HUES48 (cell line): Measurements from ENCODE around the gene PCARE.
"Not testable (repeated sequence)": the region's sequence is repeated elsewhere in the genome, so short reads cannot be mapped to it uniquely, and the experiment has no call there.

Experiments used
- H3K27ac ChIP-seq: one replicate; pipeline ENCODE4 v1.7.0; 2013; ENCODE audit warnings: low read depth, low read length, inconsistent platforms
- H3K27me3 ChIP-seq: 2 replicates; pipeline ENCODE4 v1.6.1; 2013; ENCODE audit warnings: mild to moderate bottlenecking, low read length; ENCODE audit not compliant: control insufficient read depth, insufficient read depth
- H3K36me3 ChIP-seq: 2 replicates; pipeline ENCODE4 v1.6.1; 2013; ENCODE audit warnings: low read length; ENCODE audit not compliant: control insufficient read depth, insufficient read depth
- H3K4me1 ChIP-seq: 2 replicates; pipeline ENCODE4 v1.6.1; 2013; ENCODE audit warnings: mild to moderate bottlenecking, low read length; ENCODE audit not compliant: control insufficient read depth, insufficient read depth
- H3K4me3 ChIP-seq: 2 replicates; pipeline ENCODE4 v1.5.1; 2013; ENCODE audit warnings: mild to moderate bottlenecking, low read depth, low read length
- H3K9ac ChIP-seq: 2 replicates; pipeline ENCODE4 v1.6.1; 2013; ENCODE audit warnings: mild to moderate bottlenecking, low read depth, low read length, moderate library complexity
- H3K9me3 ChIP-seq: 2 replicates; pipeline ENCODE4 v1.6.1; 2013; ENCODE audit warnings: low read length; ENCODE audit not compliant: control insufficient read depth, insufficient read depth

Gene PCARE

DNA sequence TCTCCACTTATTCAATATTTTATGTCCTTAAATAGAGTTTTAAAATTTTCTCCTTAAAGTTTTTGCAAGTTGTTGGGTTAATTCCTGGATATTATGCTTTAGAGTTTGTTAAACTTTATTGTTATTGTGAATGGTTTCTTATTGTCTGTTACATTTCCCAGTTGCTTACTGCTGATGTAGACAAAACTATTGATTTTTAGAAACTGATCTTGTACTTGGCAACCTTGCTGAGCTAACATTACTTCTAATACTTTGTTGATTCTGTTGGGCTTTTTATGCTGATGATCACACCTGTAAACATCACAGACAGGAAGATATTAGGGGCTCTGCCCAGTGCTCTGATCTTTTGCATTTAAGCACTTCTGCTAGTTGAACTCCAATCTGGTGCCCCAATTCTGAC lies 38.1 kb upstream of the PCARE start:
- no peak overlapping the region for H3K27ac ChIP-seq
- H3K9me3 ChIP-seq = no peaks in the 10 kb centered on the region
- no peaks in the 10 kb centered on the region for H3K36me3 ChIP-seq
- peaks cover 50% of the 10 kb centered on the region for H3K27me3 ChIP-seq
- H3K4me1 ChIP-seq = no peaks in the 10 kb centered on the region
- H3K9ac ChIP-seq = no peak overlapping the region
- no peak overlapping the region for H3K4me3 ChIP-seq

DNA sequence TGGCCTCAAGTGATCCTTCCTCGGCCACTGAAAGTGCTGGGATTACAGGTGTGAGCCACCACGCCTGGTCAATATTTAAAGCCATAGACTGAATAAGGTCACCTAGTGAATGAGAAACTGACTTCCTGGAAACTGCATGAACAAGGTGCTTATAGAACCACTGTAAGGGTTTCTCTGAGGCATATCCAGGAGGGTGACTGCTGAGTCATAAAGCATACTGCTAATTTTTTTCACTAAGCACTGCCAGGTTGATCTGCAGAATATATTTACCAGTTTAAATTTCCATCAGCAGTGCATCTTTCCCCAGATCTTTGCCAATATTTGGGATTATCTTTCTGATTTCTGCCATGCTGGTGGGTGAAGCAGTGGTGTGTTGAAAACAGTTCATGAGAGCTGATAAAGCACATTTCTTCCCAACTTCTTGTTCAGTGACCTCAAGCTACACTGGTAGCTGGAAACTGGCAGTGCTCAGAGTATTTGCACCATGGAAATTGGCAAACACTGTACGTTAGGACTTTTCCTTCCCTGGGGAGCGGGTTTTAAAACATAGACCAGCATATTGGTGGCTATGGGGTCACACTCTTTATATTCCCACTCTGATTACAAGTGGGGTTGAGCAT lies 36.7 kb upstream of the PCARE start:
- Histone ChIP-seq H3K36me3 (no peaks in the 10 kb centered on the region), H3K4me1 (no peaks in the 10 kb centered on the region), H3K27me3 (peaks cover 37% of the 10 kb centered on the region), H3K27ac (no peak overlapping the region), H3K4me3 (no peak overlapping the region), H3K9me3 (no peaks in the 10 kb centered on the region), H3K9ac (no peak overlapping the region)

DNA sequence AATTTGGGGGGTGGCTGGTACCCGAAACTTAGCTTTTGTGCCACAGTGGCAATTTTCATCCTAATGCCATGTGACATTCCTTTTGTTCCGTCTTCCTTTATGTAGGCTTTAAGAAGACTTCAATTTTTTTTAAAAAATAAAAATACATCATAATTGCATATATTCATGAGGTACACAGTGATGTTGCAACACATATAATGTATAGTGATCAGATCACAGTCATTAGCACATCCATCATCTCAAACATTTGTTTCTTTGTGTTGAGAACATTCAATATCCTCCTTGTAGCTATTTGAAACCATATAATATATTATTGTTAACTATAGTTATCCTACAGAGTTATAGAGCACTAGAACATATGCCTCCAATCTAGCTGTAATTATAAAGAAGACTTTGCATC lies 34.9 kb upstream of the PCARE start:
- no peaks in the 10 kb centered on the region for H3K36me3 ChIP-seq
- H3K9ac ChIP-seq = no peak overlapping the region
- H3K27me3 ChIP-seq = peaks cover 20% of the 10 kb centered on the region
- H3K4me1 ChIP-seq = no peaks in the 10 kb centered on the region
- no peak overlapping the region for H3K4me3 ChIP-seq
- no peak overlapping the region for H3K27ac ChIP-seq
- H3K9me3 ChIP-seq = no peaks in the 10 kb centered on the region

DNA sequence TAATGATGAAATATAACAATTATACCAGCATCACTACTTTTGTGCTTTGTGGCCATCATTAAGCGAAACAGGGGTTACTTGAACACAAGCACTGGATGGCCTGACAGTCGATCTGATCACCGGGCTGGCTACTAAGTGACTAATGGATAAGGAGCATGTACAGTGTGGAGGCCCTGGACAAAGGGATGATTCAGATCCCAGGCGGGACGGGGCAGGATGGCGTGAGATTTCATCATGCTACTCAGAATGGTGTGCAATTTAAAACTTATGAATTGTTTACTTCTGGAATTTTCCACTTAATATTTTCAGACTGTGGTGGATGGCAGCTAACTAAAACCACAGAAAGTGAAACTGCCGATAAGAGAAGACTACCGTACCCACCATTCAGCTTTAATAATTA lies 33.9 kb upstream of the PCARE start:
- no peak overlapping the region for H3K4me3 ChIP-seq
- H3K4me1 ChIP-seq = no peaks in the 10 kb centered on the region
- peaks cover 10% of the 10 kb centered on the region for H3K27me3 ChIP-seq
- H3K27ac ChIP-seq = no peak overlapping the region
- H3K9ac ChIP-seq = no peak overlapping the region
- H3K36me3 ChIP-seq = no peaks in the 10 kb centered on the region
- no peaks in the 10 kb centered on the region for H3K9me3 ChIP-seq

DNA sequence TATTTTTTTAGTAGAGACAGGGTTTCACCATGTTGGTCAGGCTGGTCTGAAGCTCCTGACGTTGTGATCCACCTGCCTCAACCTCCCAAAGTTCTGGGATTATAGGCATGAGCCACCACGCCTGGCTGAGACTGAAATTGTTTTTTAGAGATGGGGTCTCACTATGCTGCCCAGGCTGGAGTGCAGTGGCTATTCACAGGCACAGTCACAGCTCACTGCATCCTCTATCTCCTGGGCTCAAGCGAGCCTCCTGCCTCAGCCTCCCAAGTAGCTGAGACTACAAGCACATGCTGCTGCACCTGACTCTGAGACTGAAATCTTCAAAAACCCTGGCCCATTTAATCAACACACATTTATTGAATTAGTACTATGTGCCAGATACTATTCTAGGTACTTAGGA lies 33.2 kb upstream of the PCARE start:
- not testable (repeated sequence) for H3K36me3 ChIP-seq, H3K4me1 ChIP-seq, H3K4me3 ChIP-seq, H3K9ac ChIP-seq, H3K27me3 ChIP-seq, H3K27ac ChIP-seq, H3K9me3 ChIP-seq

DNA sequence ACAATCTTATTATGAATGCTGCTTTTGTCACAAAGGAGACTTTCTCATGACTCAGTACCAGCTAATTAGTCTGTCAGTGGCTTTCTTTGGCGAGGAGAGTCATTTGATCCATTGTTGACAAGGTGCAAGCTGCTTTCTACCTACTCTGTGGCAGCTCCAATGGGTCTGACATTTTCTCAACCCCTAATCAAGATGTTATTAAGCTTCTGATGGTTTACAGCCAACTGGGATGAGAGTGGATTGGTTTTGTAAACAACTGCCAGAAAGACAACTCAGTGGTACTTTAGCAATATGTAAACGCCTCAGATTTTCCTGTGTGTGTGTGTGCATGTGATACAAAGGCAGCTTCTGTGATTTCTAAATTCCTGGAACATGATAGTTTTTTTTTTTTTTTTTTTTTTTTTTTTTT lies 32.7 kb upstream of the PCARE start:
- no peak overlapping the region for H3K27ac ChIP-seq
- no peaks in the 10 kb centered on the region for H3K4me1 ChIP-seq

DNA sequence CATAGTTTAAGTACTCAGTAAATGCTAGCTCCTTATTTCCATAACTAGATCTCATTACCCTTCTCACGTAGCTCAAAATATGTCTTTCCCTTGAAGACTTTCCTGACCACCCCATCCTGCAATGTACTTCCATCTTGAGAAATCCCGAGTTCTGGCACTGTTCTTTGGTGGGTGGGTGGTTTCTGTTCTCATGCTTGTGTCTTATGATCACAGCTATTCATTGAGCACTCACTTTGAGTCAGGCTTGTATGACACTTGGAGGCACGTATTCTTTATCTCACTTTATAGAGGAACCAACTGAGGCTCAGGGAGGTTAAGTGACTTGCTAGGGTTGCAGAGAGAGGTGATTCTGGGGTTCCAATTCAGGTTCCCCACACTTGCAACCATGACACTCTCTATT lies 31.9 kb upstream of the PCARE start:
- no peaks in the 10 kb centered on the region for H3K9me3 ChIP-seq
- no peaks in the 10 kb centered on the region for H3K36me3 ChIP-seq
- no peak overlapping the region for H3K4me3 ChIP-seq
- H3K27ac ChIP-seq = no peak overlapping the region
- no peaks in the 10 kb centered on the region for H3K27me3 ChIP-seq
- H3K9ac ChIP-seq = no peak overlapping the region
- H3K4me1 ChIP-seq = no peaks in the 10 kb centered on the region

More for the DNA sequence above, 32.7 kb upstream of the PCARE start:
- Histone ChIP-seq H3K4me3 (no peak overlapping the region), H3K9me3 (no peaks in the 10 kb centered on the region), H3K36me3 (no peaks in the 10 kb centered on the region), H3K9ac (no peak overlapping the region), H3K27me3 (no peaks in the 10 kb centered on the region)

DNA sequence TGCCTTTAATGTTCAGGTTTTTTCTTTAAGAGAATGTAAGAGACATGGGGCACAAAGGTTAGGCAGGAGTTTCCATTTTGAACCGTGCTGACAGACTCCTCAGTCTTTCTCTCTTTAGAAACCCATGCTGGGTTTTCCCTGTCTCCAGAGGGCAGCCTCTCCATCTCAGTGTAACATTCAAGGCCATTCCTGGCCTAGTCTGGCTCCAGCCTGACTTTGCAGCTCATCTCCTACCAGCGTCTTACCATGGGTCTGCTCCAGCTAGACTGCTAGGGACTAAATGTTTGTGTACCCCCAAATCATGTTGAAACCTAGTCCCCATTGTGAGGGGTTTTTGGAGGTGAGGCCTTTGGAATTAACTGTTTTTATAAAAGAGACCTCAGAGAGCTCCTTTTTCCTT lies 31.1 kb upstream of the PCARE start:
- Histone ChIP-seq H3K9ac (no peak overlapping the region), H3K4me3 (no peak overlapping the region), H3K4me1 (no peaks in the 10 kb centered on the region), H3K27me3 (no peaks in the 10 kb centered on the region), H3K36me3 (no peaks in the 10 kb centered on the region), H3K27ac (no peak overlapping the region), H3K9me3 (0 out of 2 replicates have a peak, but pooled peaks cover 5% of the 10 kb centered on the region)

DNA sequence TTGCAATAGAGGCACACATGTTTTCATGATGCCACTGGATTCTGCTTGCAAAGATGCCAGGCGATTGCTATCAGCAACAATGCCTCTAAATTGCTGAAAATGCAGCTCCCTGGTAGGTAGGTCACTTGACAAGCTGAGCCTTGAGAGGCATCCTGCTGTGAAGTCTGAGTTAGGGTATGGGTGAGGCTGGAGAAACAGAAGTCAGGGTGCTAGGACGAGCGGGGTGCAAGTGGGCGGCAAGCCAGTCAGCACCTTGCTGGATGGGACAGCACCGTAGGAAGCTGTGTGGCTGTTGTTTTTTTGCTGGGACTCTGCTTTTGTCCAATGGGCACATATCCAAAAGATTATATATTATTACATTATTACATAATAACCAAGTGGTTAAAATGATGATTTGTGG lies 30.4 kb upstream of the PCARE start:
- no peaks in the 10 kb centered on the region for H3K36me3 ChIP-seq
- no peak overlapping the region for H3K27ac ChIP-seq
- no peaks in the 10 kb centered on the region for H3K27me3 ChIP-seq
- H3K9ac ChIP-seq = no peak overlapping the region
- no peaks in the 10 kb centered on the region for H3K4me1 ChIP-seq
- H3K9me3 ChIP-seq = 0 out of 2 replicates have a peak, but pooled peaks cover 5% of the 10 kb centered on the region
- no peak overlapping the region for H3K4me3 ChIP-seq

DNA sequence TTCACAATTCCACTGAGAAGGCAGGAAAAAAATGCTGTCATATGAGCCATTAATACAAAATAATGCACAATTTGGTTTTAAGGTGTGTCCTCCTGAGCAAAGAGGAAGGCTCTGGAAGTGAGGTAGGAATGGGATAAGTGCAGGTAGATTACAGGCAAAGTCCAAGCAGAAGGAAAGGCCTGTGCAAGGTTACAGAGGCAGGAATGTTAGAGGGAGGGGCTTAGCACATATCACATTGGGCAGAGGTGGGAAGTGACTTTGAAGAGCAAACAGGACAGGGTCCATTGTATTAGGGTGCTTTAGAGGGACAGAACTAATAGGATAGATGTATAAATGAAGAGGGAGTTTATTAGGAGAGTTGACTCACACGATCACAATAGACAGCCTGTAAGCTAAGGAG lies 26.2 kb upstream of the PCARE start:
- H3K4me3 ChIP-seq = no peak overlapping the region
- no peaks in the 10 kb centered on the region for H3K27me3 ChIP-seq
- no peaks in the 10 kb centered on the region for H3K4me1 ChIP-seq
- H3K9me3 ChIP-seq = 0 out of 2 replicates have a peak, but pooled peaks cover 5% of the 10 kb centered on the region
- no peak overlapping the region for H3K9ac ChIP-seq
- no peaks in the 10 kb centered on the region for H3K36me3 ChIP-seq
- H3K27ac ChIP-seq = no peak overlapping the region

DNA sequence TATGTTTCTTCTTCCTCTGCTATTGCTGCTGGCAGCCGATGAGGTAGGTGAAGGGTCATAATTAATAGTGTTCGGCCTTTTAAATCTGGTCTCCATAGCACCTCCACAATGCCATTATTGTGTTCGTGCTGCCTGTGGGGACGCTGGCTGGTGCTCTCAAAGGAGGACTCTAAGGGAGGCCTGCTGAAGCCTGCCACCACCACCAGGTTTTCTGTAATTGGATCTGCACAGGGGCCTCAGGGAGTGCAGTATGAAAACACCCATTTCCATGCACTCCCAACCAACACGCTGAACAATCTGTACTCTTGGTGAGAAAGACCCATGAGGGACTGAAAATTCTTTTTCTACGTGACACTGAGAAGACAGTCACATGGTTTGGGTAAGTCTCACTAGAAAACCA lies 23.2 kb upstream of the PCARE start:
- Histone ChIP-seq H3K36me3 (no peaks in the 10 kb centered on the region), H3K9me3 (0 out of 2 replicates have a peak, but pooled peaks cover 5% of the 10 kb centered on the region), H3K4me1 (no peaks in the 10 kb centered on the region), H3K9ac (no peak overlapping the region), H3K27ac (no peak overlapping the region), H3K27me3 (no peaks in the 10 kb centered on the region), H3K4me3 (no peak overlapping the region)
